GM12801 (cell line): ENCODE measurements around the gene S1PR1.

Source experiments
- TF ChIP-seq, protein P1 (sequence below): IDR thresholded peaks from one replicate; pipeline ENCODE4 v1.5.1; 2011; ENCODE audit warnings: control low read depth; ENCODE audit not compliant: insufficient read length; ENCODE audit errors: extremely low read depth

Gene S1PR1

DNA sequence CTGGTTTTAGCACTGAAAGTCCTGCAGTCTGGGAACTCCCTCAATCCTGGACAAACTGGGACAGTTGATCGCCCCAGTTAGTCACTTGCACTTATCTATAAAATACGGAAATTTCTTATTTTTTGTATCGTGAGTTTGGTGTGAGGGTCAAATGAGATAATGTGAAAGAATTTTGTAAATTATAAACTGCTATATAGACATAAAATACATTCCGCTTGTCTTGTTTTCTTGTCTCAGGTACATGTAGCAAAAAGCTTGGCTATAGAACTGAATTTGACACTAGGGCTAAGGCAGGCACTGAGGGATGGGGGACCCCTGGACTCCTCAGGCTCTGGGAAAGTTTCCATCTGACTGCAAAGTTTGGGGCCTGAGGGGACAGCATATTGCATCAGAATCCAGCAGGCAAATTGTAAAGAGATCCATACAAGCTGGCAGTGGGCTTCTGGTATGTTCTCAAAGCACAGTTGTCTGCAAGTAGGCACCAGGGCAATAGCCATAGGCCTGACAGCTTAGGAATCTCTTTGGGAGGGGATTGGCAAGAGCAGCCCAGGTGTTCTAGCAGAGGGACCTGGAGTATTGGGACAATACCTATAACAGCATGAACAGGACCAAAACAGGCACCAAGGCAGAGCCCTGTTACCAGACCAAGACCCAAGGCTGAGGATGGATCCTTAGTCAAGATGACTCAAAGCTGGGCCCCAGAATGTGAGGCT lies 44.3 kb downstream of the S1PR1 start:
- TF ChIP-seq, protein P1, sequence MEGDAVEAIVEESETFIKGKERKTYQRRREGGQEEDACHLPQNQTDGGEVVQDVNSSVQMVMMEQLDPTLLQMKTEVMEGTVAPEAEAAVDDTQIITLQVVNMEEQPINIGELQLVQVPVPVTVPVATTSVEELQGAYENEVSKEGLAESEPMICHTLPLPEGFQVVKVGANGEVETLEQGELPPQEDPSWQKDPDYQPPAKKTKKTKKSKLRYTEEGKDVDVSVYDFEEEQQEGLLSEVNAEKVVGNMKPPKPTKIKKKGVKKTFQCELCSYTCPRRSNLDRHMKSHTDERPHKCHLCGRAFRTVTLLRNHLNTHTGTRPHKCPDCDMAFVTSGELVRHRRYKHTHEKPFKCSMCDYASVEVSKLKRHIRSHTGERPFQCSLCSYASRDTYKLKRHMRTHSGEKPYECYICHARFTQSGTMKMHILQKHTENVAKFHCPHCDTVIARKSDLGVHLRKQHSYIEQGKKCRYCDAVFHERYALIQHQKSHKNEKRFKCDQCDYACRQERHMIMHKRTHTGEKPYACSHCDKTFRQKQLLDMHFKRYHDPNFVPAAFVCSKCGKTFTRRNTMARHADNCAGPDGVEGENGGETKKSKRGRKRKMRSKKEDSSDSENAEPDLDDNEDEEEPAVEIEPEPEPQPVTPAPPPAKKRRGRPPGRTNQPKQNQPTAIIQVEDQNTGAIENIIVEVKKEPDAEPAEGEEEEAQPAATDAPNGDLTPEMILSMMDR: no peak

DNA sequence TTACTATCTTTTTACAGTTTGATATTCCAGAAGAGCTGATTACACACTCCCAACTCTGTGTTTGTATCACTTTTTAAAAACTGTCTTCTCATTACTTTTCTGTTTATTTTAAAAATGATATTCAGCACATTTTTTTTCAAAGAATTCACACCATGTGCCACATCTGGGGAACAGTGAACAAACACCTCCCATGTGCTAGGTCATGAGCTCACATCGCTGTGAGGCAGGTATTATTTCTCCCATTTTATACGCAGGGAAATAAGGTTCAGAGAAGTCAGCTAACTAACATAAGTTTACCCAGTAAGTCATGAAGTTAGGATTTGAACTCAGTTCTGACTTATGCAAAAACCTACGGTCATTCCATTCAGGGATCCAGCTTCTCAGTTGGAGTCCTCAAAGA lies 44.9 kb downstream of the S1PR1 start:
- TF ChIP-seq, protein P1: no peak

DNA sequence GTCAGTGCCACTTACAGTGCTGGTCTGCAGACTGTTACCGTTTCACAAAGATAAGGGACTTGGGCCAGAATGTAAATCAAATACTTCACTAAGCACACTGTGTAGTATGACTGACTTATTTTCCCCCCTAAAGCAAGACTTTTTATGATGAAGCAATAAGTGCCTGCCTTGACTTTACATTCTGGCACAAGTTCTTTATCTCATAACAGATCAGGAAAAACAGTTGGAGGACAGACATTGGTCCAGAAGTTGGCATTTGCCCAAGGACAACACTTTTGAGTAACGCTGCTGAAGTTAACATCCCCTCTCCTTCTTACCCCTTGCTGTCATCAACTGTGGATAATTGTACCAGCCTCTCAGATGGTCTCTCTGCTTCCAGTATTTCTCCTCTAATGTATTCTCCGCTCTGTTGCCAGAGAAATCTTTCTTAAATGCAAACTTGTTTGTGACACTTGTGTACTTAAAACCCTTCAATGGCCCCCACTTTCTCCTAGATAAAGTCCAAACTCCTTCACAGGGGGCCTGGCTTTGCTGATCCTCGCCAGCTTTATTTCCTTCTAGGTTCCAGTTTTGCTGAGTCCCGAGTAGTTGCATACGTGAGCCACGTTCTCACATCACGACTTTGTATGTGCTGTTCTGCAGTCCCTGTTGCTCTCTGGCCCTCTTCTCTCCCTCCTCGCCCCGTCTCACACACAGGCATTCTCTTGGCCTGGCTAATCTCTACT lies 45.7 kb downstream of the S1PR1 start:
- TF ChIP-seq, protein P1: no peak

DNA sequence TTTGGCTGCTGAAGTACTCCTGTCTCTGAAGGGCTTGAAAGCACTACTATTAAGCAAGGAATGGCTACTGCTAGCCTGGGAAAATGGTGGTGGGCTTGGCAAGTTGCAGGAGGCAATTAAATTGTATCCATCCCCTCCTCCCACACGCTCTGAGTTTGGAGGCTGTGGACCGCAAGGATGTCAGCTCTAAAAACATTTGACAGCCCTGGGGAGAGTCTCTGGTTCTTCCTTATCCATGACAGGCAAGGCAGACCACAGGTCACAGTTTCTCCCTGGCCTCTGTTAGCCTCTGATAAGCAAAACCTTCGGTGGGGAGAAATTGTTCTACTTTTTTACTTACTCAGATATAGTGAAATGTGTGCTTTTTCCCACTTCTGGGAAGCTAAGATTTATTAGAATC lies 46.6 kb downstream of the S1PR1 start:
- TF ChIP-seq, protein P1: no peak

DNA sequence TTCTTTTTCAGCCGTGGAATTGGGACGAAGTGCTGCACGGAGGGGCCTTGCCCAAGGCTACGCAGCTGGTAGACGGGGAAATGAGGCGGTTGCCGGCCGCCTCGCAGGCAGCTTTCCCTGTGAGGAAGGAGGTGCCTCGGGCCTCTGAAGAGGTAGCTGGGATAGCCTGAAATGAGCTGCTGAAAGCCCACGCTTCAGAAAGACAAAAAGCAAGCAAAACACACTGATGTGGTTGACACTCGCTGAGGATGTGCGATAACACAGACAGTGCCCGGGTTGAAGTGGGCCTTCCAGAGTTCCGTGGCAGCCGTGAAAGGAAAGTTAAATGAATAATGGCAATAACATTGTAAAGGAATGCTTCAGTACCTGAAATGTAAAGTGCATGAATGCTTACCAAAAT lies 47.2 kb downstream of the S1PR1 start:
- TF ChIP-seq, protein P1: no peak

DNA sequence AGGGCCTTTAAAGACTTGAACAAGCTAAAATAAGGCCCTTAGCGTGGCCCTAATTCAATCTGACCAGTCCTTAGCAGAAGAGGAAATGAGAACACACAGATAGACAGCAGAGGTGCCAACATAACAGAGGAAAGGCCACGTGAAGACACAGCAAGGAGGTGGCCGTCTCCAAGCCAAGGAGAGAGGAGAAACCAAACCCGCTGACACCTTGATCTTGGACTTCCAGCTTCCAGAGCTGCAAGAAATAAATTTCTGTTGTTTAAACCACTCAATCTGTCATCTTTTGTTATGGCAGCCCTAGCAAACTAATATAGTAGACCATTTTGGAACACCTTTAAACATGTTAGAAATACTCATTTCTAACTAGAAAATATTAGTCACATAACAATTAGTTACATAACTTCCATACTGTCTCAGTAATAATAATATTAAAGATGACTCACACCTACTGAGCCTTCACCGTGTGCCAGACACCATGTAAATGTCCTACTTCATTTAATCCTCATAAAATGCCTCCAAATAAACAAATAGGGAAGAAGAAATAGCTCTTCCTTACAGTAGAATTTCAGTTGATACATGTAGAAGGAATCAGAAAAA lies 47.9 kb downstream of the S1PR1 start:
- TF ChIP-seq, protein P1: no peak

DNA sequence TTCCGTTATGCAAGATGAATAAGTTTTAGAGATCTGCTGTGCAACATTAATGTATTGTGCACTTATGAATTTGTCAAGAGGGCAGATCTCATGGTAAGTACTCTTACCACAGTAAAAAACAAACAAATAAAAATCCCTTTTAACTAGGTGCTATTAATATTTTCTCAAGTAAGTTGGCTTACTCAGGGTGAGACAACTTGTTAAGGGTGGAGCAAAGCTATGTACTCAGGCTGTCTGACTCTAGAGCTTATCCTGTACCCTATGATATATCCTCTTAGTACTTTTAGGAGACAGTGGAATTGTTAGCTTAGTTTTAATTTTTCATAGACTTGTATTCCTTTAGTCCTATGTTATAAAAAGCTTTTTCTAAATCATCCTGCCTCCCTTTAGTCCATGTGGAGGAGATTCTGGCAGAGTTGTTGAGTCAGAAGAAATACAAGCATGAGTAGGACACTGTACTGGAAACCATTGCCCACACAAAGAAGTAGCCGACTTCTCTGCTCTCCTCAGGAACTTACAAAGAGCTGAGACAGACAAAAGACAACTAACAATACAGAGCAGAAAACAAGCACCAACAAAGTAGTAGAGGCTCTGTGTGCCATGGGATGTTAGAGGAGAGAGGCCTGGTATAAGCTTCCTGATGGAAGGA lies 49.2 kb downstream of the S1PR1 start:
- TF ChIP-seq, protein P1: no peak
